Transverse colon (tissue), 4 donors: ENCODE data around the gene TM9SF1. TPM values are rescaled to one million over a fixed set of nuclear protein-coding genes. Genes with fewer than 3 reads are reported as not detected.

ENCODE experiments used
- DNase-seq: peaks from one replicate; pipeline ENCODE4 v3.0.0-alpha.2; 2019
- H3K27ac ChIP-seq, 4 donors: fragments of 200-600 bp; sonication (generic); 2 replicates each; pipeline ENCODE4 v1.5.1; 2016 to 2018; ENCODE audit warnings: inconsistent platforms in 4 of 4
- H3K27me3 ChIP-seq: fragments of 200-600 bp; sonication (generic); 2 replicates; pipeline ENCODE4 v1.5.1; 2017; ENCODE audit warnings: inconsistent platforms
- H3K36me3 ChIP-seq, 4 donors: fragments of 200-600 bp; sonication (generic); 2 replicates each; pipeline ENCODE4 v1.5.1; 2017 to 2019; ENCODE audit warnings: inconsistent platforms in 4 of 4
- H3K4me1 ChIP-seq, 4 donors: fragments of 200-600 bp; sonication (generic); 2 replicates each; pipeline ENCODE4 v1.5.1; 2017 to 2020; ENCODE audit warnings: inconsistent platforms in 4 of 4
- H3K4me3 ChIP-seq, 4 donors: fragments of 200-600 bp; sonication (generic); 1 replicate in 1 of 4; 2 replicates in 3 of 4; pipeline versions ENCODE4 v1.5.1 to v1.6.1; 2017 to 2019; ENCODE audit warnings: inconsistent platforms in 4 of 4
- H3K9me3 ChIP-seq, 2 donors: fragments of 200-600 bp; sonication (generic); 2 replicates each; pipeline ENCODE4 v1.5.1; 2017 to 2019; ENCODE audit warnings: inconsistent platforms in 2 of 2
- EP300 ChIP-seq: sonication (generic); formaldehyde crosslinking; IDR thresholded peaks from one replicate; pipeline ENCODE4 v1.6.1; 2017; ENCODE audit warnings: antibody characterized with exemption, low read depth
- POLR2A ChIP-seq: fragments of 450-650 bp; IDR thresholded peaks from one replicate; pipeline ENCODE4 v1.6.1; 2016; ENCODE audit warnings: antibody characterized with exemption, mild to moderate bottlenecking, moderate library complexity
- POLR2AphosphoS5 ChIP-seq, 3 donors: sonication (generic); formaldehyde crosslinking; IDR thresholded peaks; one replicate each; pipeline ENCODE4 v1.6.1; 2016; ENCODE audit warnings: antibody characterized with exemption in 3 of 3
- WGBS, 2 donors: methylation state at CpG; one replicate each; pipeline ENCODE4 v1.1.5; 2018; ENCODE audit warnings: low coverage in 1 of 2; 5-methylcytosine and 5-hydroxymethylcytosine counted together
- in situ Hi-C, 4 donors: fragments of 200-750 bp; cut with MboI; loops; one replicate each; pipeline versions ENCODE4 v1.15.0 to v1.15.1; 2017; ENCODE audit warnings: low sequenced_read_pairs in 3 of 4, low pct_ligation_motif_present in 1 of 4, low pct_unique_long_range_greater_than_20kb in 1 of 4
- intact Hi-C: fragments of 100-400 bp; cut with DNase I; formaldehyde crosslinking; loops from one replicate; pipeline ENCODE4 v1.15.1; 2023; ENCODE audit warnings: low total_unique reads
- total RNA-seq, 4 donors: library from RNA; depleted of rRNA; stranded (reverse); fragments of >200 nt; gene quantifications; one replicate each; pipeline ENCODE4 v1.1.0, GENCODE V29; 2016
- TF ChIP-seq, protein P1 (sequence below), 5 experiments: fragments of 200-600 bp in 3 of 5; fragments of 450-650 bp in 2 of 5; sonication (generic) in 3 of 5; IDR thresholded peaks; 1 replicate in 2 of 5; 2 replicates in 3 of 5; pipeline ENCODE4 v1.5.1; 2016 to 2017; ENCODE audit warnings: antibody characterized with exemption in 5 of 5, inconsistent platforms in 3 of 5, mild to moderate bottlenecking in 2 of 5, moderate library complexity in 1 of 5

The TM9SF1 gene
- total RNA-seq, 4 donors from 2014 or later: 32.9 to 127 (median 63.9) TPM

- WGBS, 2 donors: 99% methylated on average over 5 of the region's 5 CpGs; no CpG with 5 or more reads in 1 of the 2 donors
These were observed 18.6 kb downstream of the TM9SF1 start for GRCh38 chr14:24176599-24176998.

DNA sequence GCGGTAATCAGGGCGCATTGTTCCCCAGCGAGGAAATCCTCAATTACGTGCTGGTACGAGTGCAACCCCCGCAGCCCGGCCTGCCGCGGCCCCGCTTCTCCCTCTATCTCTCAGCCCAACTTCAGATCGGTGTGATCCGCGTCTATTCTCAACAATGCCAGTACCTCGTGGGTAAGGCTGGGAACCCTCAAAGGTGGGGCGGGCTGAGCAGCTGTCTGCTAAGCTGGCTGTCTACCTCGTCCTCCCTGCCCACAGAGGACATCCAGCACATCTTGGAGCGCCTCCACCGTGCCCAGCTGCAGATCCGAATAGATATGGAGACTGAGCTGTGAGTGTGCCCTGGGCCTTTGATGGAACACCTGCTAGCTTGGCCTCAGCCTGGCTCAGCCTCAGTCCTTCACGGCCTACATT is 22.4 kb downstream of the TM9SF1 start:
- Histone ChIP-seq H3K4me1 (peaks cover 0 to 7% (median 4%) of the 10 kb centered on the region in 4 donors), H3K27me3 (no peaks in the 10 kb centered on the region), H3K9me3 (no peaks in the 10 kb centered on the region), H3K4me3 (no peak overlapping the region), H3K27ac (peak overlapping the region in 1 of 4 donors; percentile 70), H3K36me3 (peaks cover 0 to 13% (median 3%) of the 10 kb centered on the region in 4 donors)
- TF ChIP-seq POLR2A (no peak), POLR2AphosphoS5 (IDR thresholded peaks at IDR 0.05) (no peak), EP300 (no peak)
- TF ChIP-seq, protein P1, sequence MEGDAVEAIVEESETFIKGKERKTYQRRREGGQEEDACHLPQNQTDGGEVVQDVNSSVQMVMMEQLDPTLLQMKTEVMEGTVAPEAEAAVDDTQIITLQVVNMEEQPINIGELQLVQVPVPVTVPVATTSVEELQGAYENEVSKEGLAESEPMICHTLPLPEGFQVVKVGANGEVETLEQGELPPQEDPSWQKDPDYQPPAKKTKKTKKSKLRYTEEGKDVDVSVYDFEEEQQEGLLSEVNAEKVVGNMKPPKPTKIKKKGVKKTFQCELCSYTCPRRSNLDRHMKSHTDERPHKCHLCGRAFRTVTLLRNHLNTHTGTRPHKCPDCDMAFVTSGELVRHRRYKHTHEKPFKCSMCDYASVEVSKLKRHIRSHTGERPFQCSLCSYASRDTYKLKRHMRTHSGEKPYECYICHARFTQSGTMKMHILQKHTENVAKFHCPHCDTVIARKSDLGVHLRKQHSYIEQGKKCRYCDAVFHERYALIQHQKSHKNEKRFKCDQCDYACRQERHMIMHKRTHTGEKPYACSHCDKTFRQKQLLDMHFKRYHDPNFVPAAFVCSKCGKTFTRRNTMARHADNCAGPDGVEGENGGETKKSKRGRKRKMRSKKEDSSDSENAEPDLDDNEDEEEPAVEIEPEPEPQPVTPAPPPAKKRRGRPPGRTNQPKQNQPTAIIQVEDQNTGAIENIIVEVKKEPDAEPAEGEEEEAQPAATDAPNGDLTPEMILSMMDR (IDR thresholded peaks at IDR 0.05): no peak
- intact Hi-C loops: no loop called here
- WGBS, 2 donors: 92 to 95% methylated on average over 14 to 20 of the region's 20 CpGs
- DNase-seq: no peak
- in situ Hi-C loops: no loop called here

More at GRCh38 chr14:24176599-24176998, 18.6 kb downstream of the TM9SF1 start:
- DNase-seq: no peak
- Histone ChIP-seq H3K9me3 (no peaks in the 10 kb centered on the region), H3K36me3 (peaks cover 0 to 18% (median 7%) of the 10 kb centered on the region in 4 donors), H3K4me3 (no peak overlapping the region), H3K27me3 (no peaks in the 10 kb centered on the region), H3K4me1 (peaks cover 5 to 11% (median 6%) of the 10 kb centered on the region in 4 donors), H3K27ac (no peak overlapping the region)
- no peak for TF ChIP-seq POLR2A
- TF ChIP-seq POLR2AphosphoS5 (IDR thresholded peaks at IDR 0.05): no peak
- no peak for TF ChIP-seq EP300
- TF ChIP-seq, protein P1 (IDR thresholded peaks at IDR 0.05): no peak
- intact Hi-C loops: no loop called here
- in situ Hi-C loops: no loop called here

DNA sequence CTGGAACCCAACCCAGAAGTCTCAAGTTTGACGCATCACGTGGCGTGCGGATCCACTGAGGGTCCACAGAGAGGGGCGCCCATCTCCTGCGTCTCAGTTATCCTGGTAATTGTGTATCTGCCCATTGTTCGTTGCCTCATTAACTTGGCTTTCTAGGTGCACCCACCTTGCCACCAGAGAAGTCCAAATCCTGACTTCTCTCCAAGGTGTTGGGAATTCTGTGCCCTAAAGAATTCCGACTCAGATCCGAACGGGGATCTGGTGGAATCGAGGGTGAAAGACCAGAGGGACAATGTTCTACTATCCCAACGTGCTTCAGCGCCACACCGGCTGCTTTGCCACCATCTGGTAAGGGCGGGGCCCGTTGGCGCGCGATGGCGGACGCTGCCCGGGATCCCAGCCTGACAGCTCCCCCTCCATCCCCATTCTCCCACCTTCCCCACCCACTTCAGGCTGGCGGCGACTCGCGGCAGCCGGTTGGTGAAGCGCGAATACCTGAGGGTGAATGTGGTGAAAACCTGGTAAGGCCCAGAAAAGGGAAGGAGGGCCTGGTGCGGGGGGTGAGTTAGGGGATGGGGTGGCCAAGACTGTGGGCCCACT is 22.9 kb downstream of the TM9SF1 start:
- Histone ChIP-seq H3K4me1 (peaks cover 0 to 7% (median 4%) of the 10 kb centered on the region in 4 donors), H3K36me3 (peaks cover 0 to 16% (median 3%) of the 10 kb centered on the region in 4 donors), H3K4me3 (peak overlapping the region in 2 of 4 donors; percentile 26 to 41), H3K27ac (peak overlapping the region in 3 of 4 donors; percentile 30 to 70 (median 57)), H3K9me3 (no peaks in the 10 kb centered on the region), H3K27me3 (no peaks in the 10 kb centered on the region)
- in situ Hi-C loops: no loop called here
- TF ChIP-seq POLR2A (no peak), EP300 (no peak), POLR2AphosphoS5 (IDR thresholded peaks at IDR 0.05) (no peak)
- TF ChIP-seq, protein P1 (IDR thresholded peaks at IDR 0.05): no peak
- WGBS, 2 donors: 52% methylated on average over 30 of the region's 30 CpGs; no CpG with 5 or more reads in 1 of the 2 donors
- no peak for DNase-seq
- intact Hi-C loops: no loop called here

GRCh38 chr14:24171422-24172260 is 23.6 kb downstream of the TM9SF1 start, which contains the start of gene REC8:
REC8 (plus strand) TSS chr14:24172080; CDS start chr14:24172553, 473 bp downstream.
- DNase-seq: peak; percentile 74
- in situ Hi-C loops: no loop called here
- H3K27me3 ChIP-seq: no peaks in the 10 kb centered on the region
- 40 to 52% methylated on average over 3 to 58 of the region's 63 CpGs for WGBS, 2 donors
- peaks cover 0 to 7% (median 4%) of the 10 kb centered on the region in 4 donors for H3K4me1 ChIP-seq
- H3K9me3 ChIP-seq: no peaks in the 10 kb centered on the region
- peak within 1 kb of the TSS in 2 of 4 donors; percentile 26 to 41 for H3K4me3 ChIP-seq
- H3K36me3 ChIP-seq: peaks cover 0 to 19% (median under 1%) of the 10 kb centered on the region in 4 donors
- intact Hi-C loops: no loop called here
- TF ChIP-seq POLR2AphosphoS5 (IDR thresholded peaks at IDR 0.05) (peak in 1 of 3 donors; percentile 21), POLR2A (peak; percentile 10), EP300 (no peak)
- H3K27ac ChIP-seq: peak within 1 kb of the TSS; percentile 6 to 70 (median 44)
